Osteoblast (primary cell): ENCODE data around the gene ALLC. TPM values are rescaled to one million over a fixed set of nuclear protein-coding genes. Genes with fewer than 3 reads are reported as not detected.

Source experiments
- DNase-seq: peaks from one replicate; pipeline ENCODE4 v3.0.0; 2011; ENCODE audit warnings: low spot score, mixed read lengths; ENCODE audit not compliant: insufficient read length; ENCODE audit errors: missing footprints
- H2AFZ ChIP-seq: 2 replicates; pipeline ENCODE4 v1.6.0; 2011; ENCODE audit warnings: mild to moderate bottlenecking, low read length
- H3K27ac ChIP-seq: 2 replicates; pipeline ENCODE4 v1.5.1; 2011; ENCODE audit warnings: mild to moderate bottlenecking, low read depth, low read length, moderate library complexity
- H3K27me3 ChIP-seq: 2 replicates; pipeline ENCODE4 v1.6.0; 2012; ENCODE audit warnings: mild to moderate bottlenecking, control low read depth, inconsistent platforms, low read length, moderate library complexity; ENCODE audit not compliant: insufficient read depth
- H3K36me3 ChIP-seq: 2 replicates; pipeline ENCODE4 v1.5.1; 2011; ENCODE audit warnings: mild to moderate bottlenecking, low read length, control low read depth, moderate library complexity; ENCODE audit not compliant: insufficient read depth
- H3K4me1 ChIP-seq: 2 replicates; pipeline ENCODE4 v1.5.1; 2011; ENCODE audit warnings: mild to moderate bottlenecking, low read length, control low read depth, moderate library complexity; ENCODE audit not compliant: insufficient read depth
- H3K4me2 ChIP-seq: 2 replicates; pipeline ENCODE4 v1.6.0; 2011; ENCODE audit warnings: mild to moderate bottlenecking, low read length; ENCODE audit not compliant: insufficient read depth
- H3K4me3 ChIP-seq: fragments of 200-600 bp; sonication (generic); 3 replicates; pipeline ENCODE4 v1.5.1; 2012; ENCODE audit warnings: mild to moderate bottlenecking, low read length, inconsistent platforms; ENCODE audit not compliant: insufficient read depth
- H3K79me2 ChIP-seq: 2 replicates; pipeline ENCODE4 v1.6.0; 2012; ENCODE audit warnings: mild to moderate bottlenecking, low read length, control low read depth, inconsistent platforms; ENCODE audit not compliant: insufficient read depth
- H3K9me3 ChIP-seq: 2 replicates; pipeline ENCODE4 v1.5.1; 2011; ENCODE audit warnings: low read depth, low read length, control low read depth
- H4K20me1 ChIP-seq: 2 replicates; pipeline ENCODE4 v1.6.0; 2012; ENCODE audit warnings: mild to moderate bottlenecking, low read length, control low read depth; ENCODE audit not compliant: insufficient read depth
- total RNA-seq: library from RNA; depleted of rRNA; stranded (reverse); fragments of >200 nt; gene quantifications from 2 replicates; pipeline ENCODE4 v1.2.3, GENCODE V29; 2012
- TF ChIP-seq, protein P1 (sequence below): IDR thresholded peaks from 2 replicates; pipeline ENCODE4 v1.5.1; 2011; ENCODE audit warnings: mild to moderate bottlenecking, low read depth, low read length, moderate library complexity; ENCODE audit errors: extremely low read depth

Gene ALLC
- total RNA-seq, 1 donor: not detected

DNA sequence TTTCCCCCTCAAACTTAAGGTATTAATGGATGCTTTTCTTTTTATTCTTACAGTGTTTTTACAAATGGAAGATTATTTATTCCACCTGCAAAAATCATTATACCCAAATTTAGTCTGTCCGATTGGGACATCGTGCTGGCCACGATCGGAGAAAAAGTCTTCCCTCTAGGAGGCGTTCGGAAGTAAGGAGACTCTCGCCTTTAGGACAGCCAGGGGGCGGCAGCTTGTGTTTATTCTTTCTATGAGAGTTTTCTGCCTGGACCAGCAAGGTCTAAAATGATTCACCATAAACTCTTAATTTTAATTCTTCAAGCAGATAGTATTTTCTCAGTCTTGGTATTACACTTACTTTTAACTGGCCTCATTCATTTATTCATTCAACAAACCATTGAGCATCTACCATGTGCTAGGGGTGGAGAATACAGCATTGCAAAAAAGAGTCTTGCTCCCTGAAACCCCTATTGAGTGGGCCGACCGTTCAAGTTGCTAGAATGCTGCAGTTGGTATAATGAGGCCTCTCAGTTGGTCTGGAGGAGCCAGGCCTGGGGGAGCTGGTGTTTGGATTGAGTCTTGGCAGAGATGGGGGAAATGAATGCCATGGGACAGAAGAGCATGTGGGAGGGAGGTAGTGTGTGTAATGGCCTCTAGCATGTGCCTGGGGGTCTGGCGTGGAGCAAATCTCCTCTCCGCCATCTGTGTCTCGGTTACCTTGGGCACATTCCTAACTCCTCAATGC is 84.0 kb downstream of the ALLC start:
- H3K4me1 ChIP-seq: no peaks in the 10 kb centered on the region
- DNase-seq: no peak
- no peaks in the 10 kb centered on the region for H3K79me2 ChIP-seq
- H3K4me2 ChIP-seq: no peak overlapping the region
- no peak overlapping the region for H3K4me3 ChIP-seq
- TF ChIP-seq, protein P1, sequence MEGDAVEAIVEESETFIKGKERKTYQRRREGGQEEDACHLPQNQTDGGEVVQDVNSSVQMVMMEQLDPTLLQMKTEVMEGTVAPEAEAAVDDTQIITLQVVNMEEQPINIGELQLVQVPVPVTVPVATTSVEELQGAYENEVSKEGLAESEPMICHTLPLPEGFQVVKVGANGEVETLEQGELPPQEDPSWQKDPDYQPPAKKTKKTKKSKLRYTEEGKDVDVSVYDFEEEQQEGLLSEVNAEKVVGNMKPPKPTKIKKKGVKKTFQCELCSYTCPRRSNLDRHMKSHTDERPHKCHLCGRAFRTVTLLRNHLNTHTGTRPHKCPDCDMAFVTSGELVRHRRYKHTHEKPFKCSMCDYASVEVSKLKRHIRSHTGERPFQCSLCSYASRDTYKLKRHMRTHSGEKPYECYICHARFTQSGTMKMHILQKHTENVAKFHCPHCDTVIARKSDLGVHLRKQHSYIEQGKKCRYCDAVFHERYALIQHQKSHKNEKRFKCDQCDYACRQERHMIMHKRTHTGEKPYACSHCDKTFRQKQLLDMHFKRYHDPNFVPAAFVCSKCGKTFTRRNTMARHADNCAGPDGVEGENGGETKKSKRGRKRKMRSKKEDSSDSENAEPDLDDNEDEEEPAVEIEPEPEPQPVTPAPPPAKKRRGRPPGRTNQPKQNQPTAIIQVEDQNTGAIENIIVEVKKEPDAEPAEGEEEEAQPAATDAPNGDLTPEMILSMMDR: no peak
- H2AFZ ChIP-seq: no peak overlapping the region
- H4K20me1 ChIP-seq: no peaks in the 10 kb centered on the region
- H3K9me3 ChIP-seq: no peaks in the 10 kb centered on the region
- H3K27ac ChIP-seq: no peak overlapping the region
- H3K27me3 ChIP-seq: no peaks in the 10 kb centered on the region
- H3K36me3 ChIP-seq: no peaks in the 10 kb centered on the region

DNA sequence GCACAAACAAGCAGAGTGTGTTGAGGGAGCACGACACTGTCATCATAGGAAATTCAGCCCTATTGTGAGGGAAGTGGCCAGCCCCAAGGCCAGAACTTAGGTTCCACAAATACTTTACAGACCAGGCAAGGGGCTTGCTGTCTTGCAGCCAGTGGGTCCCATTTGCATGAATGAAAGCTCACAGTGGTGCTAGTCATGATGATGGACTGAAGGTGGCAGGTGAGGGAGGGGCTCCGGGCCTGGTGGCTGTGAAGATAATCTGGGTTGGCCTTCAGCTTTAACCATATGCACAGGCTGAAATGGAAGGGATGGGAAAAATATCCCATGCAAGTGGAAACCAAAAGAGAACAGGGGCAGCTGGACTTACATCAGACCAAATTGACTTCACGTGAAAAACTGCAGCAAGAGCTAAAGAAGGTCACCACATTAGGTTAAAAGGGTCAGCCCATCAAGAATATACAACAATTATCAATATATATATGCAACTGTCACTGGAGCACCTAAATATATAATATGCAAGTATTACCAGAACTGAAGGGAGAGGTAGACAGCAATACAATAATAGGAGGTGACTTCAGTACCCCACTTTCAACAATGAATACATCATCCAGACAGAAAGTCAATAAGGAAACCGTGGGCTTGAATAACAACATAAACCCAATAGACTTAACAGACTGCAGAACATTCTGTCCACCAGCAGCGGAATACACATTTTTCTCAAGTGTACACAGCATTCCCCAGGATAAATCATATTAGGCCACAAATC is 84.9 kb downstream of the ALLC start:
- Histone ChIP-seq H3K79me2 (no peaks in the 10 kb centered on the region), H3K4me2 (no peak overlapping the region), H3K4me1 (no peaks in the 10 kb centered on the region), H3K36me3 (no peaks in the 10 kb centered on the region), H3K9me3 (no peaks in the 10 kb centered on the region), H3K4me3 (no peak overlapping the region), H4K20me1 (no peaks in the 10 kb centered on the region), H2AFZ (no peak overlapping the region), H3K27ac (no peak overlapping the region), H3K27me3 (no peaks in the 10 kb centered on the region)
- DNase-seq: no peak
- TF ChIP-seq, protein P1: no peak

DNA sequence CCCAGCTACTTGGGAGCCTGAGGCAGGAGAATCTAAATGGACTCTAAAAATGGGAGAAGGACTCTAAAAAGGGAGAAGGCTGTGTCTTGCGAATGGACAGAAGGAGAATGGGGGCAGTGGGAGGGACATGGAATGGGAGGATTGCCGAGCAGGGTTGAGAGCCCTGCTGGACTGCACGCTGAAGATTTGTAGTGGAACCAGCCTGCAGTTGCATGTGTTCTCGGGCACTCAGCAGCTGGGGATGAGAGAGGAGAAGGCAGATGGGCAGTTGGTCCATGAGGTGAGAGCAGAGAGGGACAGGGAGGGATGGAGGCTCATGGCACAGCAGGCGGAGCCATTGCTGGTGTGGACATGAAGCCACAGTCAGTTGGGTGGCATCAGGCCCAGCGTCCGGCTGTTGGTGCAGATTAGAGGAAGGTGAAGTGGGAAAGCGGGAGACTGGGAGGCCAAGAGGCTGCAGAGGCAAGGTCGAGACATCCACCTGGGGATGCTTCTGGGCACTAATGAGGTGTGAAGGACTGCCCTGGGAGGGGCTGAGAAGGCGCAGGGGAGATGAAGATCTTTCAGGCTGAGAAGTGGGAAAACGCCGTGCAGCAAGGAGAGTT is 86.1 kb downstream of the ALLC start:
- H3K36me3 ChIP-seq: no peaks in the 10 kb centered on the region
- DNase-seq: no peak
- H3K4me3 ChIP-seq: no peak overlapping the region
- H3K27me3 ChIP-seq: no peaks in the 10 kb centered on the region
- H3K9me3 ChIP-seq: no peaks in the 10 kb centered on the region
- TF ChIP-seq, protein P1: no peak
- no peaks in the 10 kb centered on the region for H3K79me2 ChIP-seq
- H3K4me1 ChIP-seq: no peaks in the 10 kb centered on the region
- no peak overlapping the region for H2AFZ ChIP-seq
- no peak overlapping the region for H3K27ac ChIP-seq
- H4K20me1 ChIP-seq: no peaks in the 10 kb centered on the region
- no peak overlapping the region for H3K4me2 ChIP-seq

DNA sequence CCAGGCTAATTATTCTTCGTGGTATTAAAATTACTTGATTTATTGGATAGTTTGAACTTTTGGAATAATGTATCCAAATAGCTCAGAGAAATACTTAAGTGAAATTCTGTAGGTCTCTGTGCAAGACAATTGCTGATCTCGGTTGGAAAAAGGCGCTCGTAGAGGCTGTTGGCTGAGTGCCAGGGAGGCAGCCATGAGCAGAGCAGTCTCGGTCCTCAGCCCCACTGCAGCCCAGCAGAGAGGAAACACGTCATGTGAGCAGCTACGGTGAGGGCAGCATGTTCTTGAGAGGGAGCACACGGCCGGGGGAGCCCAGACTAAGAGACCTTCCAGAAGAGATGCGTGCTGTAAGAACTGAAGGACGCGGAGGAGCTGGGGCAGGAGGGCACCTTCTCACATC is 87.9 kb downstream of the ALLC start:
- DNase-seq: no peak
- no peak overlapping the region for H3K4me3 ChIP-seq
- no peaks in the 10 kb centered on the region for H4K20me1 ChIP-seq
- no peak overlapping the region for H2AFZ ChIP-seq
- H3K4me1 ChIP-seq: no peaks in the 10 kb centered on the region
- no peaks in the 10 kb centered on the region for H3K9me3 ChIP-seq
- H3K27ac ChIP-seq: no peak overlapping the region
- H3K27me3 ChIP-seq: no peaks in the 10 kb centered on the region
- H3K4me2 ChIP-seq: no peak overlapping the region
- H3K36me3 ChIP-seq: no peaks in the 10 kb centered on the region
- no peaks in the 10 kb centered on the region for H3K79me2 ChIP-seq
- TF ChIP-seq, protein P1: no peak
